ENCODE measurements around the gene FOSL1. TPM values are rescaled to one million over a fixed set of nuclear protein-coding genes. Genes with fewer than 3 reads are reported as not detected.

The FOSL1 gene
- total RNA-seq, 1 donor from 2014 or later, result 2.6 TPM

DNA sequence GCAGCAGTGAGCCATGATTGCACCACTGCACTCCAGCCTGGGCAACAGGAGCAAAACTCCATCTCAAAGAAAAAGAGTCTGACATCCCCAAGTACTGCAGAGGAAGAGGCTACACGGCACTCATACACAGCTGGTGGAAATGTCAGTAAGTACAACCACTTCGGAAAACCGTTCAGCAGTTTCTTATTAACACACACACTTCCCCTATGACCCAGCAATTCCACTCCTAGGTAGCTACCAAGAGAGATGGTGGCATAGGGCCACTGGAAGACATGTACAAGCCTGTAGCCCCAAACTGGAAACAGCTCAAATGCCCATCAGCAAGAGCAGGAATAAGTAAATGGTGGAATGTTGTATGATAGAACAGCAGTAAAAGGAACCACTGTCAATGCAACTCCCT is 22.4 kb upstream of the FOSL1 start:
- TF ChIP-seq, protein P1, sequence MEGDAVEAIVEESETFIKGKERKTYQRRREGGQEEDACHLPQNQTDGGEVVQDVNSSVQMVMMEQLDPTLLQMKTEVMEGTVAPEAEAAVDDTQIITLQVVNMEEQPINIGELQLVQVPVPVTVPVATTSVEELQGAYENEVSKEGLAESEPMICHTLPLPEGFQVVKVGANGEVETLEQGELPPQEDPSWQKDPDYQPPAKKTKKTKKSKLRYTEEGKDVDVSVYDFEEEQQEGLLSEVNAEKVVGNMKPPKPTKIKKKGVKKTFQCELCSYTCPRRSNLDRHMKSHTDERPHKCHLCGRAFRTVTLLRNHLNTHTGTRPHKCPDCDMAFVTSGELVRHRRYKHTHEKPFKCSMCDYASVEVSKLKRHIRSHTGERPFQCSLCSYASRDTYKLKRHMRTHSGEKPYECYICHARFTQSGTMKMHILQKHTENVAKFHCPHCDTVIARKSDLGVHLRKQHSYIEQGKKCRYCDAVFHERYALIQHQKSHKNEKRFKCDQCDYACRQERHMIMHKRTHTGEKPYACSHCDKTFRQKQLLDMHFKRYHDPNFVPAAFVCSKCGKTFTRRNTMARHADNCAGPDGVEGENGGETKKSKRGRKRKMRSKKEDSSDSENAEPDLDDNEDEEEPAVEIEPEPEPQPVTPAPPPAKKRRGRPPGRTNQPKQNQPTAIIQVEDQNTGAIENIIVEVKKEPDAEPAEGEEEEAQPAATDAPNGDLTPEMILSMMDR (IDR thresholded peaks at IDR 0.05; ENCODE audit: insufficient read depth, low read length, severe bottlenecking), result no peak
- Histone ChIP-seq H3K27me3 (ENCODE audit: control insufficient read depth, insufficient read depth, low read length) (no peaks in the 10 kb centered on the region), H3K4me3 (ENCODE audit: low read depth, low read length) (no peak overlapping the region), H3K36me3 (ENCODE audit: control insufficient read depth, insufficient read depth, low read length) (peaks cover 8% of the 10 kb centered on the region)
- DNase-seq (ENCODE audit: low read depth), result no peak
- FAIRE-seq, result no peak

DNA sequence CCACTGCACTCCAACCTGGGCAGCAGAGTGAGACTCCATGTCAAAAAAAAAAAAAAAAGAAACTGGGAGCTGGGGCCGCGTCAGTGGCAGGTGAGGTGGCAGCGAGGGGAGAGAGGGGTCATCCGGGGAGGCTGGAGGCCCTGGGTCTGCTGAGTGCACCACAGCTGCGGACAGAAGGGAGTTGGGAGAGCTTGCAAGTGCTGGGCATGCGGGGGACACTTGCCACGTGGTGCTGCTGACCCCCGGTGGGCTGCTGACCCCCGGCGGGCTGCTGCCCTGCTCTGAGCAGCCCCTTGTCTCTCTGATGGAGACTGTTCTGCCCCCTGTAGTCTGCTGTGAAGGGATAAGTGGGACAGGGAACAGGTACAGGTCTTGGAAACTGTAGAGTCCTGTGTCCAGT is 21.7 kb upstream of the FOSL1 start:
- peaks cover 10% of the 10 kb centered on the region for H3K36me3 ChIP-seq (ENCODE audit: control insufficient read depth, insufficient read depth, low read length)
- H3K27me3 ChIP-seq (ENCODE audit: control insufficient read depth, insufficient read depth, low read length), result no peaks in the 10 kb centered on the region
- no peak for FAIRE-seq
- TF ChIP-seq, protein P1 (IDR thresholded peaks at IDR 0.05; ENCODE audit: insufficient read depth, low read length, severe bottlenecking), result no peak
- no peak overlapping the region for H3K4me3 ChIP-seq (ENCODE audit: low read depth, low read length)
- DNase-seq (ENCODE audit: low read depth), result no peak

DNA sequence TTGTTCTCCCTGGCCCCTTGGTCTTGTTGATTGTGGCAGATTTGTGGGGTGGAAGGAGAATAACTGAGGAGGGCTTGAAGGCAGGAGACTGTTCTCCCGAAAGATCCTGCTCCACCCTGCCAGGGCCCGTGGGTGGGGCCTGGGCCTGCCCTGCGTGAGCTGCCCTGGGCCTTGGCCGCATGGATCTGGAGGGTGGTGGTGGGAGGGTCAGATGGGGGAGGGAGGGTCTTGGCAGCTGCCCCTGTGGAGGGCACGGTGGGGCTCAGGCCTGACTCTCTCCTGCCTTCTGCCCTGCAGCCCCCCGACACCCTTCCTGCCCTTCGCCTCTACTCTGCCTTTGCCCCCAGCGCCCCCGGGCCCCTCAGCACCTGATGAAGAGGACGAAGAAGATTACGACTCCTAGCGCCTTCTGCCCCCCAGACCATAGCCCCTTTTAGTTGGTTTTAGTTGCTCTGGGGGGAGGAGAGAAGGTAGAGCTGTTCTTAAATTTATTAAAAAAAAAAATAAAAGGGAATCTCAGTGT is 20.9 kb upstream of the FOSL1 start:
- peaks cover 10% of the 10 kb centered on the region for H3K36me3 ChIP-seq (ENCODE audit: control insufficient read depth, insufficient read depth, low read length)
- H3K4me3 ChIP-seq (ENCODE audit: low read depth, low read length), result no peak overlapping the region
- TF ChIP-seq, protein P1 (IDR thresholded peaks at IDR 0.05; ENCODE audit: insufficient read depth, low read length, severe bottlenecking), result no peak
- FAIRE-seq (no peak), DNase-seq (ENCODE audit: low read depth) (no peak)
- no peaks in the 10 kb centered on the region for H3K27me3 ChIP-seq (ENCODE audit: control insufficient read depth, insufficient read depth, low read length)

DNA sequence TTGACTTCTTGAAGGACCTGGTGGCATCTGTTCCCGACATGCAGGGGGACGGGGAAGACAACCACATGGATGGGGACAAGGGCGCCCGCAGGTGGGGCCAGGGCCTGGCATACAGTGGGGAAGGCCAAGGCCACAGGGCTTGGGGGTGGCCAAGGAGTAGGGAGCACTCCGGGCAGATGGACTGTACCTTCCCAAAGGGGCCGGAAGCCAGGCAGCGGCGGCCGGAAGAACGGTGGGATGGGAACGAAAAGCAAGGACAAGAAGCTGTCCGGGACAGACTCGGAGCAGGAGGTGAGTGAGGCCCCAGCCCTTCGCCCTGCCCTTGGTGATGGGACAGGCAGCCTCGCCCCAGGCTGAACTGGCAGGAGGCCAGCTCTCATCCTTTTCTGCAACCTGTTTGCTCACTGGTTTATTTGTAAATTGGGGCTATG is 20.2 kb upstream of the FOSL1 start:
- Histone ChIP-seq H3K27me3 (ENCODE audit: control insufficient read depth, insufficient read depth, low read length) (no peaks in the 10 kb centered on the region), H3K4me3 (ENCODE audit: low read depth, low read length) (peak overlapping the region; percentile 86), H3K36me3 (ENCODE audit: control insufficient read depth, insufficient read depth, low read length) (peaks cover 10% of the 10 kb centered on the region)
- DNase-seq (ENCODE audit: low read depth), result no peak
- TF ChIP-seq, protein P1 (IDR thresholded peaks at IDR 0.05; ENCODE audit: insufficient read depth, low read length, severe bottlenecking), result no peak
- no peak for FAIRE-seq

DNA sequence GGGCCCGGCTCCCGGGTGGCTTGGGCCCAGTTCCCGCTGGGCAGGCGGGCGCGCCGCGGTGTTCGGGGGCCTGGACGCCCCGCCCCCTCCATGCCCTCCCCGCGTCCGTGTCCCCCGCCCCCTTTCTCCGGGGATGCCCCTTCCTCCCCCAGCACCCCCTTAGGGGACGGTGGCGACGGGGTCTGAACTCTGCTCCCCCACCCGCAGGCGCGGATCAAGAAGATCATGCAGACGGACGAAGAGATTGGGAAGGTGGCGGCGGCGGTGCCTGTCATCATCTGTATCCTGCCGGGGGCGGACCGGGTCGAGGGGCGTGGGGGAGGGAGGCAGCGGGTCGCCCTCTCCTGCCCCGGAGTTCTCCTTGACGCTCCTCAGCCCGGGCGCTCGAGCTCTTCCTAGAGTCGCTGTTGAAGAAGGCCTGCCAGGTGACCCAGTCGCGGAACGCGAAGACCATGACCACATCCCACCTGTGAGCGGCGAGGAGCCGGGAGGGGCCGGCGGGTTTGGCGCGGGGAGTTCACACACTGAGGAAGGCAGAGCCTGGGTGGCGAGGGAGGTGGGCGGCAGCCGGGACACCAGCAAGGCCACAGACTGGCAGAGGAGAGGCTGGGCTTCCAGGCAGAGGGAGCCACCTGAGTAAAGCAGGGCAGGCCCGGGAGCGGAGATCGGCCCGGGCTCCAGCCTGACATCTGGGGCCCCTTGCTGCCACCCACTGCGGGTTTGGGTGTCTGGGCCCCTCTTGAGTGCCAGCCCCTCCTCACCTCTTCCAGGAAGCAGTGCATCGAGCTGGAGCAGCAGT is 19.6 kb upstream of the FOSL1 start:
- no peak for FAIRE-seq
- DNase-seq (ENCODE audit: low read depth), result no peak
- peaks cover 10% of the 10 kb centered on the region for H3K36me3 ChIP-seq (ENCODE audit: control insufficient read depth, insufficient read depth, low read length)

More for the DNA sequence above, 19.6 kb upstream of the FOSL1 start:
- TF ChIP-seq, protein P1 (IDR thresholded peaks at IDR 0.05; ENCODE audit: insufficient read depth, low read length, severe bottlenecking), result no peak
- H3K4me3 ChIP-seq (ENCODE audit: low read depth, low read length), result peak overlapping the region; percentile 86
- no peaks in the 10 kb centered on the region for H3K27me3 ChIP-seq (ENCODE audit: control insufficient read depth, insufficient read depth, low read length)

Data from bronchial epithelial cell (primary cell).